Measurements from ENCODE around the gene TAF11L4.
A peak's percentile ranks its signal among the peaks of the same experiment; 100 is the strongest.
"Not testable (repeated sequence)": the region's sequence is repeated elsewhere in the genome, so short reads cannot be mapped to it uniquely, and the experiment has no call there.

Gene TAF11L4
- total RNA-seq = 0 reads per million in 2 experiments

GRCh38 chr5:17521501-17521900 is at the start of gene TAF11L4:
TSS of gene TAF11L4 (plus strand) at chr5:17521801.
- not testable (repeated sequence) for DNase-seq (ENCODE audit: low read depth)

DNA sequence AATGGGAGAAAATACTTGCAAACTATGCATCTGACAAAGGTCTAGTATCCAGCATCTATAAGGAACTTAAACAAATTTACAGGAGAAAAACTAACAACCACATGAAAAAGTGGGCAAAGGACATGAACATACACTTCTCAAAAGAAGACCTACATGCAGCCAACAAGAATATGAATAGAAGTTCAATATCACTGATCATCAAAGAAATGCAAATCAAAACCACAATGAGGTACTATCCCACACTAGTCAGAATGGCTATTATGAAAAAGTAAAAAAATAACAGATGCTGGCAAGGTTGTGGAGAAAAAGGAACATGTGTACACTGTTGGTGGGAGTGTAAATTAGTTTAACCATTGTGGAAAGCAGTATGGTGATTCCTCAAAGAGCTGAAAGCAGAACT is 46.5 kb upstream of the TAF11L4 start:
- not testable (repeated sequence) for DNase-seq (ENCODE audit: low read depth)

GRCh38 chr5:17477043-17477442 is 44.6 kb upstream of the TAF11L4 start:
- no peak for DNase-seq (ENCODE audit: low read depth)

DNA sequence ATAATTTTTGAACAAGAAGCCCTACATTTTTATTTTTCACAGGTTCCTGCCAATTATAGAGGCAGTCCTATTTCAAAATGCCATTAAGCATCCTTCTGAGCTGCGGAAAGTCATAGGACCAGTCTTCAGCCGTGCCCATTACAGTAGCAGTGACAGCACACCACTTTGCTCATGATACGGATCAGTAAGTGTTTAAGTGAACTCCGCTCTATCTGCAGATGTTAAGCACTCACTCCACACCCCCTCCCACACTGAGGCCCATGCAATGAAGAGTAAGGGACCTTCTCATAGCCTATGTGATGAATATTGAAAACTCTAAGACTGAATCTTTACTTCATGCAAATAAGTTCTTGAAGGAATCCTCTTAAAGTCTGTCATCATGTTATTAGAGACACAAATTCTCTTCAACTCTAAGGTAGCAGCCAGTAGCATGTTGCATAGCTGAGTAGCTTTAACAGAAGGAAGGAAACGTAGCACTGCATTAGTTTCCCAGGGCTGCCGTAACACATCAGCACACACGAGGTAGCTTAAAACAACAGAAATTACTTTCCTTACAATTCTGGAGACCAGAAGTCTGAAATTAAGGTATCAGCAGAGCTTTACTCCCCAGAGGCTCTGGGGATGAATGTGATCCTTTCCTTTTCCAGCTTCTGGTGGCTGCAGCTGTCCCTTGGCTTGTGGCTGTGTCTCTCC is 43.9 kb upstream of the TAF11L4 start:
- DNase-seq (ENCODE audit: low read depth) = no peak

- no peak for DNase-seq (ENCODE audit: low read depth)
Observed at GRCh38 chr5:17481378-17481777, 40.2 kb upstream of the TAF11L4 start.

DNA sequence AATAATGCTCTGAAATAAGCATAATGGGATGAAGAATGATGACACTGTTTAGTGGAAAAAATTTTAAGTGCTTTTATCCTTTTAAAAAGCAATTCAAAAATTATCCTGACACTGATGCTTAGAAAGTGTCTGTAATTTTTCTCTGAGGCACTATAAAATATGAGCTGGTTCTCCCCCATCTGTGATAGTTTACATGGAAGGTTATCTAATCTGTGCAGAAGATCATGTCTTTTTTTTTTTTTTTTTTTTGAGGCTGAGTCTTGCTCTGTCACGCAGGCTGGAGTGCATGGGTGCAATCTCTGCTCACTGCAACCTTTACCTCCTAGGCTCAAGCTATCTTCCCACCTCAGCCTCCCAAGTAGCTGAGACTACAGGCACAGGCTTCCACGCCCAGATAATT is 38.8 kb upstream of the TAF11L4 start:
- no peak for DNase-seq (ENCODE audit: low read depth)

GRCh38 chr5:17486464-17487173 is 35.0 kb upstream of the TAF11L4 start:
- not testable (repeated sequence) for DNase-seq (ENCODE audit: low read depth)

GRCh38 chr5:17487174-17487512 is 34.5 kb upstream of the TAF11L4 start:
- no peak for DNase-seq (ENCODE audit: low read depth)

- not testable (repeated sequence) for DNase-seq (ENCODE audit: low read depth)
Observed at GRCh38 chr5:17491257-17491656, 30.3 kb upstream of the TAF11L4 start.

- no peak for DNase-seq (ENCODE audit: low read depth)
Observed at GRCh38 chr5:17492770-17493169, 28.8 kb upstream of the TAF11L4 start.

DNA sequence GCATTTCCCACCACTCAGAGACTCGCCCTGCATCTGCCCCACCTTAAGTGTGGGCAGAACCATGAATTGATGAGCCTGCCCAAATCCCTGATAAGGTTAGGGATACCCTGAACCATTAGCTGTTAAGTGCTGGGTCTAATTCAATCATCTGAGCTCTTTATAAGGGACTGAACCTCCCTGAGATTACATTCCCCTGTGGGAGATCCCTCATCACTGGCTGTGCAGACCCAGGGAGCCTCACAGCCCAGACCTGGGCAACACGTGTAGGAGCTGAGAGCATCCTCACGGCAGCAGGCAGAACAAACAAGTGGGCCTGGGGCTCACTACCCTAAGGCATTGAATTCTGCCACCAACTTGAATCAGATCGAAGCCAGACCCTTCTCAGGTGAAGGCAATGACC is 24.2 kb upstream of the TAF11L4 start:
- DNase-seq (ENCODE audit: low read depth) = no peak

DNA sequence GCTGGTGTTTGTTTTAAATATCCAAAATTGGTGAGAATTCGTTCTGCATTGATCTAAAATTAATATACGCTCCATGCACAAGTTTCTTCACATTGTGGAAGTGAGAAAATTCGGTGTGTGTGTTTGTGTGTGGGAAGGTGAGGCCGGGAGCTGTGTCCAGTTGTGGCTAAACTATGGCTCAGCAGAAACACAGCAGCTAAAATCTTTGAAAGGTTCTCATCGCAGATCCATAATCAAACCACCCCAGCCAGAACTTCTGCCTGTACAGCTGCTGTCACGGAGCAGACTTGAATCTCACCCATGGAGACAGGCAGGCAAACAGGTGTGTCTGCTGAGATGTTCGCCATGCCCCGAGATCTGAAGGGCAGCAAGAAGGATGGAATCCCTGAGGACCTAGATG is 23.7 kb upstream of the TAF11L4 start, which contains the start of gene TAF11L2:
TSS of gene TAF11L2 (plus strand) at position 301 of the 400 bp plus-strand sequence.
- not testable (repeated sequence) for DNase-seq (ENCODE audit: low read depth)

- DNase-seq (ENCODE audit: low read depth) = no peak
Observed at GRCh38 chr5:17511775-17512325, 9.8 kb upstream of the TAF11L4 start.

GRCh38 chr5:17517526-17517925 is 4.1 kb upstream of the TAF11L4 start:
- not testable (repeated sequence) for DNase-seq (ENCODE audit: low read depth)

DNA sequence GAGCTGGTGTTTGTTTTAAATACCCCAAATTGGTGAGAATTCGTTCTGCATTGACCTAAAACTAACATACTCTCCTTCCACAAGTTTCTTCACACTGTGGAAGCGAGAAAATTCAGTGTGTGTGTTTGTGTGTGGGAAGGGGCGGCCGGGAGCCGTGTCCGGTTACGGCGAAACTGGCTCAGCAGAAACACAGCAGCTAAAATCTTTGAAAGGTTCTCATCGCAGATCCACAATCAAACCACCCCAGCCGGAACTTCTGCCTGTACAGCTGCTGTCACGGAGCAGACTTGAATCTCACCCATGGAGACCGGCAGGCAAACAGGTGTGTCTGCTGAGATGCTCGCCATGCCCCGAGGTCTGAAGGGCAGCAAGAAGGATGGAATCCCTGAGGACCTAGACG is 3.5 kb upstream of the TAF11L4 start, which contains the start of gene TAF11L3:
TSS of gene TAF11L3 (plus strand) at position 301 of the 400 bp plus-strand sequence.
- DNase-seq (ENCODE audit: low read depth) = not testable (repeated sequence)

DNA sequence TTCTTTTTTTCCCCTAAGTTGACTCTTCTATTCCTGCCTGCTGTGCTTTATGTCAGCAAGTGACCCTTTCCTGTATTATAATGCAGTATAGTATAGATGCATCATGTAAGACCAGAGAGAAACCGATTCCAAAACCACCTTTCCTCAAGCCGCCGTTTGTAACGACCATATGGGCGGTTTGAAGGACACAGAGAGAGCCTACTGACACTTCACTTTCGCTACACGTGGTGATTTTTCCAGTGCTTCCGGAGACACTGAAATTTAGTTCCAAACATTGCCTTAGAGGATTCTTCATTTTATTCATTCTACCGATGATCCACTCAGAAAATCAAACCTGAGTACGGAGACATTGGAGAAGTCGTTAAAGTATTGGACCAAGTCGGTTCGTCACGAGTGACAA is 2.1 kb upstream of the TAF11L4 start:
- peak; percentile 2 for DNase-seq (ENCODE audit: low read depth)

GRCh38 chr5:17524935-17525334 is 3.3 kb downstream of the TAF11L4 start, which contains the start of gene TAF11L5:
TSS of gene TAF11L5 (plus strand) at chr5:17525235.
- DNase-seq (ENCODE audit: low read depth) = not testable (repeated sequence)

GRCh38 chr5:17526504-17526903 is 4.9 kb downstream of the TAF11L4 start:
- not testable (repeated sequence) for DNase-seq (ENCODE audit: low read depth)

GRCh38 chr5:17528369-17528768 is 6.8 kb downstream of the TAF11L4 start, which contains the start of gene TAF11L6:
TSS of gene TAF11L6 (plus strand) at chr5:17528669.
- not testable (repeated sequence) for DNase-seq (ENCODE audit: low read depth)
